IPS-18a (cell line): Measurements from ENCODE around the gene OGFRL1.
"Not testable (repeated sequence)": the region's sequence is repeated elsewhere in the genome, so short reads cannot be mapped to it uniquely, and the experiment has no call there.

ENCODE experiments used
- H3K27ac ChIP-seq: one replicate; pipeline ENCODE4 v1.5.1; 2013; ENCODE audit warnings: low read length
- H3K27me3 ChIP-seq: one replicate; pipeline ENCODE4 v1.6.1; 2013; ENCODE audit warnings: mild to moderate bottlenecking, low read length; ENCODE audit not compliant: control insufficient read depth, insufficient read depth
- H3K36me3 ChIP-seq: one replicate; pipeline ENCODE4 v1.6.1; 2013; ENCODE audit warnings: low read depth, low read length; ENCODE audit not compliant: control insufficient read depth
- H3K4me1 ChIP-seq: one replicate; pipeline ENCODE4 v1.6.1; 2013; ENCODE audit warnings: low read depth, low read length; ENCODE audit not compliant: control insufficient read depth
- H3K4me3 ChIP-seq: one replicate; pipeline ENCODE4 v1.5.1; 2013; ENCODE audit warnings: low read length
- H3K9ac ChIP-seq: one replicate; pipeline ENCODE4 v1.6.1; 2013; ENCODE audit warnings: mild to moderate bottlenecking, low read length, moderate library complexity
- H3K9me3 ChIP-seq: one replicate; pipeline ENCODE4 v1.6.1; 2013; ENCODE audit warnings: low read depth, low read length; ENCODE audit not compliant: control insufficient read depth

Gene OGFRL1

DNA sequence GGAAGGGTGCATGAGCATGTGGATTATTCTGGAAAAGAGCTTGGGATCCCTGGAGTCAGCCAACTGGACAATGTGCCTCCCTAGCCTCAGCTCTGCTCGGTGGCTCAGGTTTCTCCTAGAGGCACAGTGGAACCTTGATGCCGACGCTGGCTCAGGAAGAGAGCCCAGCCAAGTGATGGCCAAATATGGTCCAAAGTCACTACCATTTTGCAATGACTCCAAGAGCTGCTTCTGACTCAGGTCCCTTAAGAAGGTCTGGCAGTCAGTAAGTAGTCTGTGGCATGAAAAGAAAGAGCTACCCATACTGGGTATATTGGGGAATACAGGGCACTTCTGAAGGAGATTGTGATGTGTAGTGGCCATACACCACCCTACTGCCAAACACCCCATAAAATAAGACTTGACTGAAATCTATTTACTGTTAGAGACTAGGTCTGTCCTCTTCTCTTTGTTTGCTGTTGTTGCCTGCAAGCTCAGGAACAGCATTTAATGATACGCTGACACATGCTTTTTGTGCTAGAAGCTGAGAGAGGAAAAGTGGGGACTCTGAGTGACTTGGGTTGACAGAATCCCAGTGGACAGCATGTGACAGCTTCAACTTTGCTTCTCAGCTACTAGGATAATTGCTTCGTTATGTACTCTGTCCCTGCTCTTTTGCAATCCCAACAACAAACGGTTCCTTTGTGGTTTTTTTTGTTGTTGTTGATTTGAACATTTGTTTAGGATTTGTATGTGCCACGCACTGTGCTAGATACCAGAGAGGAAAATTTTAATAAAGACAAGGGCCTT is 30.3 kb upstream of the OGFRL1 start:
- H3K4me3 ChIP-seq: no peak overlapping the region
- peaks cover 11% of the 10 kb centered on the region for H3K4me1 ChIP-seq
- no peaks in the 10 kb centered on the region for H3K9me3 ChIP-seq
- H3K27ac ChIP-seq: no peak overlapping the region
- H3K27me3 ChIP-seq: no peaks in the 10 kb centered on the region
- H3K36me3 ChIP-seq: no peaks in the 10 kb centered on the region
- no peak overlapping the region for H3K9ac ChIP-seq

DNA sequence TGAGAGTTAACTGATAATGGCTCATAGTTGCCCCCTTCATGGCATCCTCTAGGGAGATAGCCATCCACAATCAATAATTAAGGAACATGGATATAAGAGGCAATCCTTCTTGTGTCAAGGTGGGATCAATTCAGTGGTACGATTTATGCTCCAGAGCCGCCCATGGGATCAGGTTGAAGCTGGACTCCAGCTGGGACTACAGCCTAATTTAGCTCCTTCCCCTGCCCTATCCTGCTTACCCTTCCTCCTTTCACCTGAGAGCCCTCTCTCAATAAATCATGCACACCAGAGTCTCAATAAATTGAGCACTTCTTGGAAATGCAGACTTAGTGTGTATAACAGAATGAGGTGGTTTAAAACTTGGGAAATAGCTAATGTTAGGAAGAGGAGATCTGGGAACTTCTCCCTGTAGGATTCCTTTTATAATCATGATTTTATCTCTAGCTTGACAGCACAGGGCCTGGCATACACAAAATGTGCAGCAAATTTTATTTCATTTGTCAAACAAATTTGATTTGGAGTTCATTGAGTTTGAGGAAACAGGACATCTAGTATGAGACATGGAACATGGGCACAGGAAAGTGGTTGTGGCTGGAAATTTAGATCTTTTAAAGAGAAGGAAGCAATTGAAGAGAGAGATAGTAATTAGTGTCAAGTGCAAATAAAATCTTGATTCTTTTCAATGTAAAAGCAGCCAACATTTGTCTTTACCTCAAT is 28.6 kb upstream of the OGFRL1 start:
- H3K4me3 ChIP-seq: no peak overlapping the region

DNA sequence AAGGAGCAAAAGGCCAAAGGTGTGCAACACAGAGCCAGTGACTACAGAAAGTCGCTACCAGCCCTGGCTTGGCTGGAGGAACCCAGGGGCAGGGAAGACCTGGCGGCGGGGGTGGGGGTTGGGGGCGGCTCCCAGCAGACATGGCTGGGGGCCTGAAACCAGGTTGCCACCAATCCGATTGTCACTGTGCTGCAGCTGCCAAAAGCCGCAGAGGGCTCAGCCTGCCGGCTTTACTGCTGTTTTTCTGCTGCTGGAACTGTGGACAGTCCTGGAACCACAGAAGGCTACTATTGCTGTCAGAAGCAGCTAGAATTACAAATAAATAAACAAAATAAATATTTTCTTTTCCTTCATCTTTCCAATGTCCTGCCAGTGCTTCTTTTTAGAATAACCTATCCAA is 25.7 kb upstream of the OGFRL1 start:
- no peak overlapping the region for H3K4me3 ChIP-seq
- H3K9ac ChIP-seq: no peak overlapping the region
- H3K4me1 ChIP-seq: no peaks in the 10 kb centered on the region
- H3K36me3 ChIP-seq: no peaks in the 10 kb centered on the region
- no peaks in the 10 kb centered on the region for H3K27me3 ChIP-seq
- no peaks in the 10 kb centered on the region for H3K9me3 ChIP-seq
- H3K27ac ChIP-seq: no peak overlapping the region

More for the DNA sequence above, 28.6 kb upstream of the OGFRL1 start:
- Histone ChIP-seq H3K27ac (no peak overlapping the region), H3K27me3 (no peaks in the 10 kb centered on the region), H3K4me1 (no peaks in the 10 kb centered on the region), H3K9ac (no peak overlapping the region), H3K36me3 (no peaks in the 10 kb centered on the region), H3K9me3 (no peaks in the 10 kb centered on the region)

DNA sequence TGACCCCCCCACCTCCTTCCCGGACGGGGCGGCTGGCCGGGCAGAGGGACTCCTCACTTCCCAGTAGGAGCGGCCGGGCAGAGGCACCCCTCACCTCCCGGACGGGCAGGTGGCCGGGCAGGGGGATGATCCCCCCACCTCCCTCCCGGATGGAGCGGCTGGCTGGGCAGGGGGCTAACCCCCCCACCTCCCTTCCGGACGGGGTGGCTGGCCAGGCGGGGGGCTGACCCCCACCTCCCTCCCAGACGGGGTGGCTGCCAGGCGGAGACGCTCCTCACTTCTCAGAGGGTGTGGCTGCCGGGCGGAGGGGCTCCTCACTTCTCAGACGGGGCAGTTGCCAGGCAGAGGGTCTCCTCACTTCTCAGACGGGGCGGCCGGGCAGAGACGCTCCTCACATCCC is 22.2 kb upstream of the OGFRL1 start:
- not testable (repeated sequence) for H3K9ac ChIP-seq, H3K36me3 ChIP-seq, H3K4me1 ChIP-seq, H3K27ac ChIP-seq, H3K27me3 ChIP-seq, H3K4me3 ChIP-seq
- H3K9me3 ChIP-seq: peaks cover 13% of the 10 kb centered on the region

DNA sequence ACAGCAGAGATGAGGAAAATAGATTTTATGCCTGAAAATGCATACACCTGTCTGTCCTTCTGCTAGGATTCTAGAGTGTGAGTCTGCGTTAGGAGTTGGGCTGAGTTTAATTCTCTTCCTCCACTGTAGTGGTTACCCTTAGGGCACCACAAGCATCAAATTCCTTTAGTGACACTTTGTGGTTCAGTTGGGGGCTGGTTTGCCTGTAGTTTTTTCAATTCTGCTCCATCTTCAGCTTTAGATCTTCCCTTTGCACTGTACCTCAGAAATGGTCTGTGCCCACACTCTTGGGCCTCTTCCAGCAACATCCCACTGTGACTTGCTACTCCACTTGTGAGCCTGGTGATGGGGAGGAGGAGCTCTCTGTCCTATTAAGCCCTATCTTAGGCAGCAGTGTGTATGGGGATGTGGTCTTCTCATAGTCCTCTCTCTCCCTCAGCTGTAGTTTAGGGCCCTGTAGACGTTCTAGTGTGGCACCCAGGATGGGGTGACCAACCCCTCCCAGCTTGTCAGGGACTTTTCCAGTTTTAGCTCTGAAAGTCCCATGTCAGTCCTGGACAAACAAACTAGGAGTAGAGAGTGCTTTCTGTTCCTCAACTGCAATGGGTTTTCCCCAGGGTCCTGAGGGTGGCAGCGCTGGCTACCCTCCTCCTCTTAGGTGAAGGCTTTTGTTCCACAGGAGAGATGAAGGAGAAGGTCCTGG is 19.7 kb upstream of the OGFRL1 start:
- H3K36me3 ChIP-seq: no peaks in the 10 kb centered on the region
- H3K4me1 ChIP-seq: no peaks in the 10 kb centered on the region
- H3K9ac ChIP-seq: no peak overlapping the region
- H3K4me3 ChIP-seq: no peak overlapping the region
- no peaks in the 10 kb centered on the region for H3K27me3 ChIP-seq
- H3K9me3 ChIP-seq: peaks cover 13% of the 10 kb centered on the region
- H3K27ac ChIP-seq: no peak overlapping the region

DNA sequence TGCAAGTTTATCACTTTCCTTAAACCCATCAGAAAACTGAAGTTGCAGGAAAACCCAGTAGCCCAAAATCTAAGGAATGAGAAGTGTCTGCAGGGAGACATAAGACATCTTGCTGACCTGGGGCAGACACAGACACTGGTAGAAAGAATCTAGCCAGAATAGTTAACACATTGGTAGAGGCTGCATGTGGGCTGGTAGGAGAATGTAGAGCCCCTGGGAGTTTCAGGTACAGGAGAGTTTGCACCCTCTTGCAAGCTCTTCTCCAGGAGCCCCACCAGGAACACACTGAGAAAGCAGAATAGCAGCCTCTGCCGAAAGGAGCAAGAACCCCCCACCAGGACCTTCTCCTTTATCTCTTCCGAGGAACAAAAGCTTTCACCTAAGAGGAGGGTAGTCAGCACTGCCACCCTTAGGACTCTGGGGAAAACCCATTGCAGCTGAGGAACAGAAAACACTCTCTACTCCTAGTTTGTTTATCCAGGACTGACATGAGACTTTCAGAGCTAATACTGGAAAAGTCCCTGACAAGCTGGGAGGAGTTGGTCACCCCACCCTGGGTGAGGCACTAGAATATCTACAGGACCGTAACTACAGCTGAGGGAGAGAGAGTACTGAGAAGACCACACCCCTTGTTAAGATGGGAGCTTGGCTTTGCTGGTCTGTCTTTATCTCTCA is 10.5 kb upstream of the OGFRL1 start:
- Histone ChIP-seq H3K36me3 (no peaks in the 10 kb centered on the region), H3K9me3 (no peaks in the 10 kb centered on the region), H3K4me3 (no peak overlapping the region), H3K4me1 (no peaks in the 10 kb centered on the region), H3K9ac (no peak overlapping the region), H3K27me3 (no peaks in the 10 kb centered on the region), H3K27ac (no peak overlapping the region)

DNA sequence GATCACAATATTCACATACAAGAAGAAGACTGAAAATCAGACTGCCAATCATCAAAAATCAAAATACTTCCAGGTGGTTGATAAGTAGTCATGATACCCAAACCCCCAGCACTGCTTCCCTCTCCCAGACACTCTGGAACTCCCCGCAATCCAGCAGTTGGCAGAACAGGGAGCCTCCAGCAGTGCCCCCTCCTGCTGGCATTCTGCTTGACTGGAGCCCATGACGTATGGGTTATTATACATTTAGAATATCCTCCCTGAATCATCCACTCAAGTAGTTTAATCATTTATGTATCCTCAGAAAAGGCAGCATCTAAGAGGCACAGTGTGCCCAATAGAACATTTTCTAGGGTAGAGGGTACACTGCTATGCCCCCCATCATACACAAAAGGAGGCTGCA is 9.3 kb upstream of the OGFRL1 start:
- Histone ChIP-seq H3K27me3 (no peaks in the 10 kb centered on the region), H3K9me3 (no peaks in the 10 kb centered on the region), H3K4me1 (no peaks in the 10 kb centered on the region), H3K27ac (no peak overlapping the region), H3K36me3 (no peaks in the 10 kb centered on the region), H3K9ac (no peak overlapping the region), H3K4me3 (no peak overlapping the region)

DNA sequence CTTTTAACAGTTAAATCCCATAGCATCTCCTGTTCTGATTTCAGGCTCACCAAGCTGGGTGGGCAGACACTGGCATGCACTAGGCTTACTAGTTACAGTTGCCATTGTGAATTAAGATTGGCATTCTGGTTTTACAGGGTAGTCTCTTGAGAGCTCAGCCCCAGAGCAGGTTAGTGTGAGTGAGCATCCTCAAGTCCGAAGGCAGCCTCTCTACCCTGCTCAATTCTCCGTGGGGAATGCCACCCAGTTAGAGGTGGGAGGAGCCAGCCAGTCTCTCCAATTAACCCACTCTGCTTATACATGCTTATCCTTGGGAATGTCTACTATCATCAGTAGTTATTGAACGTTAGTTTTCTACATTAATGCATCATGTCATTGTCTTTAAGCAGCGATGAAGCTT is 8.9 kb upstream of the OGFRL1 start:
- no peak overlapping the region for H3K9ac ChIP-seq
- no peak overlapping the region for H3K27ac ChIP-seq
- no peak overlapping the region for H3K4me3 ChIP-seq
- no peaks in the 10 kb centered on the region for H3K36me3 ChIP-seq
- no peaks in the 10 kb centered on the region for H3K27me3 ChIP-seq
- no peaks in the 10 kb centered on the region for H3K4me1 ChIP-seq
- no peaks in the 10 kb centered on the region for H3K9me3 ChIP-seq

DNA sequence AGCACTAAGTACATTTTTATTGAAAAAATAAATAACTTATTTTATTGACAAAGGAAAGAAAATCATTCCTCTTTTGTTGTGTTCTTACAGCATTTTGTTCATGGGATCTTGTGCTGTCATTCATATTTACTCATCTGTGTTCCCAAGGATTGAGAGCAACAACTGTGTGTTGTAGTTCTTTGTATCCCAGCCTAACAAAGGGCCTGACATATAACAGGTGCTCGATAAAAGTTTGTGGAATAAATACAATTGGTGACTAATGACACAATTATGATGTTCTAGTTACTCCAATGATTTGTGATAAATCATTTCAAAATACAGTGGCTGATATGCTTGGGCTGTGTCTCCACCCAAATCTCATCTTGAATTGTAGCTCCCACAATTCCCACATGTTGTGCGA is 7.9 kb upstream of the OGFRL1 start:
- no peak overlapping the region for H3K4me3 ChIP-seq
- no peaks in the 10 kb centered on the region for H3K4me1 ChIP-seq
- no peak overlapping the region for H3K9ac ChIP-seq

DNA sequence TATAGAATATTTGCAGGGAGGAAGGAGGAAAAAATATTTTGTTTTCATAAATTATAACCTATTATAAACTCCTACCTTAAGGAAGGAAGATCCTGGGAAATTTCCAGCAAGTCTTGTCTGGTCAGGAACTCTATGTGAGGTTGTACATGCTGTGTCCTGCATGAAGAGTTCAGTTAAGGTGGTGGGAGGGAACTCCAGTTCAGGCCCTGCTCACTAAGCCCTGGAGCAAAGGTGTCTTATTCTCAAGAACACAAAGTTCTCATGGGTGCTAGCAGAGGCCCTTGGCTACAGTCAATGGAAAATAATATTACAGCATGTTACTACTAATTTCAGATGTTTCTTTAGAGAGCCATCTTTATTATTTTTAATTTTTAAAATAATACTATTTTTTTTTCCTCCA is 3.8 kb upstream of the OGFRL1 start:
- Histone ChIP-seq H3K27me3 (no peaks in the 10 kb centered on the region), H3K9me3 (no peaks in the 10 kb centered on the region), H3K27ac (no peak overlapping the region), H3K9ac (no peak overlapping the region), H3K4me3 (no peak overlapping the region), H3K36me3 (no peaks in the 10 kb centered on the region), H3K4me1 (peaks cover 4% of the 10 kb centered on the region)

More for the DNA sequence above, 7.9 kb upstream of the OGFRL1 start:
- Histone ChIP-seq H3K27me3 (no peaks in the 10 kb centered on the region), H3K36me3 (no peaks in the 10 kb centered on the region), H3K27ac (no peak overlapping the region), H3K9me3 (no peaks in the 10 kb centered on the region)

DNA sequence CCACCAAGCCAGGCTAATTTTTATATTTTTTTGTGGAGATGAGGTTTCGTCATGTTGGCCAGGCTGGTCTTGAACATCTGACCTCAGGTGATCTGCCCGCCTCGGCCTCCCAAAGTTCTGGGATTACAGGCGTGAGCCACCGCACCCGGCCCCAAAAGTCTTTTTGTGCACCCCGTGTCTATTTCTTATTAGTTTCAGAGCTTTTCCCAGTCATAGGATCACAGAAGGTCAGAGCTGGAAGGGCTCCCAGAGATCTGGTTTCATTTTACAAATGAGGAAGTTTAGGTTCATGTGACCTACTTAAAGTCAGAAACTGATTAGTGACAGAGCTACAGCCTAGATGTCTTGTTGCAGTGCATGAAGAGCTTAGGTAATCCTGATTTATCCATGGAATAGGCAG is 1.6 kb upstream of the OGFRL1 start:
- Histone ChIP-seq H3K4me3 (no peak overlapping the region), H3K4me1 (peaks cover 7% of the 10 kb centered on the region), H3K36me3 (no peaks in the 10 kb centered on the region), H3K27me3 (no peaks in the 10 kb centered on the region), H3K27ac (no peak overlapping the region), H3K9me3 (no peaks in the 10 kb centered on the region), H3K9ac (no peak overlapping the region)
